Activated T-helper 1 cell treated with Interleukin-2 at 50 U/mL for 16 hours (primary cell): Measurements from ENCODE around the gene ZNF614.
"Not testable (repeated sequence)": the region's sequence is repeated elsewhere in the genome, so short reads cannot be mapped to it uniquely, and the experiment has no call there.

Source experiments
- DNase-seq: peaks from one replicate; pipeline ENCODE4 v3.0.0-alpha.2; 2020; ENCODE audit warnings: low read depth

ZNF614 gene

GRCh38 chr19:51986309-51987291, 41.6 kb downstream of the ZNF614 start, which contains the start of gene ZNF350:
TSS of gene ZNF350 (minus strand) at chr19:51986840. CDS start at chr19:51974360, 12,480 bp downstream.
- peak; percentile 75 for DNase-seq

GRCh38 chr19:51983361-51983760, 44.8 kb downstream of the ZNF614 start:
- DNase-seq = no peak

- DNase-seq = not testable (repeated sequence)
These were observed 47.3 kb downstream of the ZNF614 start for GRCh38 chr19:51980926-51981325.

- DNase-seq = no peak
These were observed 48.0 kb downstream of the ZNF614 start for GRCh38 chr19:51980116-51980736.

- DNase-seq = no peak
These were observed 49.3 kb downstream of the ZNF614 start for GRCh38 chr19:51978882-51979281.

- DNase-seq = no peak
These were observed 50.8 kb downstream of the ZNF614 start for GRCh38 chr19:51977346-51977745.

- DNase-seq = no peak
These were observed 51.3 kb downstream of the ZNF614 start for GRCh38 chr19:51976852-51977251.

- DNase-seq = not testable (repeated sequence)
These were observed 52.4 kb downstream of the ZNF614 start for GRCh38 chr19:51975787-51976186.

- no peak for DNase-seq
These were observed 56.6 kb downstream of the ZNF614 start for GRCh38 chr19:51971624-51972023.

- no peak for DNase-seq
These were observed 57.5 kb downstream of the ZNF614 start for GRCh38 chr19:51970718-51971117.

GRCh38 chr19:51965583-51965982, 62.6 kb downstream of the ZNF614 start:
- no peak for DNase-seq
